T-helper 2 cell (primary cell): ENCODE measurements around the gene PRKG1.

ENCODE experiments used
- DNase-seq, 5 experiments: peaks; one replicate each; pipeline versions ENCODE4 v3.0.0 to v3.0.0-alpha.2; 2012 to 2022

Gene PRKG1

GRCh38 chr10:52308251-52309031 lies 1234.2 kb downstream of the PRKG1 start:
- DNase-seq, result peak in 1 of 5 experiments; percentile 40

DNA sequence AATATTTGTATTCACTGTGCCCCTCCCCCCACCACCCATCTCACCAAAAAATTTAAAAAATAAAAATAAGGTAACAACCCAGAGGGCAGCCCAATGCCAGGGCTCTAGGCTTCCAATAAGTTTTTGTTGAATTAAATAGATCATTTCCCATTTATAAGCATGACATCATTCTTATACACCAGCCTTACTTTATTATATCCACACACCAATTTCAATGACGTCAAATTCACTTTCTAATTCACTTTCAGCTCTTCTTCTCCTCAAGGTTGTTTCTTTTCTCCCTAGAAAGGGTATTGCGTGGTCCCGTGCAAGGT lies 1238.6 kb downstream of the PRKG1 start:
- DNase-seq, result no peak

DNA sequence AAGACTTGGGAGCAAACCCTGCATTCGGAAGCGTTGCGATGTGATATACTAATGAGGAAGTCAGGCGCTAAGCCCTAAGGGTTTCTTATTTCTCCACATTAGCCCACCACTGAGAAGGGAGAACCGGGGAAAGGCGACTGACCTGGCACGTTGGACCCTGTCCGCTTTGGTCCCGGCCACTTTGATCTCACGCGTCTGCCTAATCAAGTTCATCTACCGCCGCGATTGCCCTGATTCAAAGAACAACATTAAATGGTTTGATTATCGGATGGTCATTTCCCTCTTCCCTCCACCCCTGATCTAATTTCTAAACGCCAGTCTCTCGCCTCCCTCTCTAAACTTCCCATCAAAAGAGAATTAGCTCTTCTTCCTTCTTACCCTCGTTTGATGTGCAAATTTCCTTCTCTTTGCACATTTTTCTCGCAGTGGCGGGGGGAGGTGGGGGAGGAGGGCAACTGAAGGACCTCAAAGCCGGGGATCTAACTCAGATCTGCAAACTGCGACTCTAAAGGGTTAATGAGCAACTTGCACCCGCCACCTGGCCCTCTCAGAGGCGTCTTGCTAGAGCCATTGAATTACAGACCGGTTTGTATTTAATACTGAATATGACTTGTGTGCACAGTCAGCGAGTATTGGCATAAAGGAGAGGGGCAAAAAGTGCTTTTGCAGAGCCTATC lies 1239.1 kb downstream of the PRKG1 start:
- no peak for DNase-seq

- DNase-seq, result peak in 1 of 5 experiments; percentile 27
Observed at GRCh38 chr10:52313933-52314821, 1239.9 kb downstream of the PRKG1 start, which contains the start of gene DKK1. DKK1 (plus strand) TSS chr10:52314281; CDS start chr10:52314435, 154 bp downstream.

DNA sequence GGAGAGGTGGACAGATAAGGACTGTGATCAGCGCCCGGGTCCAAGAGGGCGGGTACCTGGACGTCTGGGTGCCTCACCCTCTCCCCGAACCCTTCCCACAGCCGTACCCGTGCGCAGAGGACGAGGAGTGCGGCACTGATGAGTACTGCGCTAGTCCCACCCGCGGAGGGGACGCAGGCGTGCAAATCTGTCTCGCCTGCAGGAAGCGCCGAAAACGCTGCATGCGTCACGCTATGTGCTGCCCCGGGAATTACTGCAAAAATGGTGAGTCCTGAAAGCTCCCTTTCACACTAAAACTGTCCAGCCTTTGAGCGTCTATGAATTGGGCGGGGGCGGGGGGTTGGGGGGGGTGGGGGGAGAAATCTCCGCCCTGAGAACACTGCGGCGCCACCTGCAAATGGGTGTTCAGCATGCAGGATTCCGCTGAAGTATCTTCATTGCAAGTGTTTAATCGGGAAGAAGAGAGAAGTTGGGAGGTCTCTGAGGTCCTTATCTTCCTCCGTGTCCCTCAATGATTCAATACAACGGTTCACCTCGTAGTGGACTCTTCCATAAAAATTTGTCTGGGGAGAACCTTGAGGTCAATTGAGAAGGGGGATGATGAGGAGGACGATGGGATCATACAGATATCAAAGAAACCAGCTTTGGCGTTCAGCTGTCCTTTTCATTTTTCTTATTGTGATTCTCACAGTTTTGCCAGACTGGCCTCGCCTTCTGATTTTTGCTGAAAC lies 1240.7 kb downstream of the PRKG1 start:
- DNase-seq, result no peak

- no peak for DNase-seq
Observed at GRCh38 chr10:52316001-52316400, 1241.7 kb downstream of the PRKG1 start.

DNA sequence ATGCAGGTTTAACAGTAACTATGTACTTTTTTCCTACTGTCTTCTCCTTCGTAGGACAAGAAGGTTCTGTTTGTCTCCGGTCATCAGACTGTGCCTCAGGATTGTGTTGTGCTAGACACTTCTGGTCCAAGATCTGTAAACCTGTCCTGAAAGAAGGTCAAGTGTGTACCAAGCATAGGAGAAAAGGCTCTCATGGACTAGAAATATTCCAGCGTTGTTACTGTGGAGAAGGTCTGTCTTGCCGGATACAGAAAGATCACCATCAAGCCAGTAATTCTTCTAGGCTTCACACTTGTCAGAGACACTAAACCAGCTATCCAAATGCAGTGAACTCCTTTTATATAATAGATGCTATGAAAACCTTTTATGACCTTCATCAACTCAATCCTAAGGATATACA lies 1242.2 kb downstream of the PRKG1 start:
- no peak for DNase-seq

DNA sequence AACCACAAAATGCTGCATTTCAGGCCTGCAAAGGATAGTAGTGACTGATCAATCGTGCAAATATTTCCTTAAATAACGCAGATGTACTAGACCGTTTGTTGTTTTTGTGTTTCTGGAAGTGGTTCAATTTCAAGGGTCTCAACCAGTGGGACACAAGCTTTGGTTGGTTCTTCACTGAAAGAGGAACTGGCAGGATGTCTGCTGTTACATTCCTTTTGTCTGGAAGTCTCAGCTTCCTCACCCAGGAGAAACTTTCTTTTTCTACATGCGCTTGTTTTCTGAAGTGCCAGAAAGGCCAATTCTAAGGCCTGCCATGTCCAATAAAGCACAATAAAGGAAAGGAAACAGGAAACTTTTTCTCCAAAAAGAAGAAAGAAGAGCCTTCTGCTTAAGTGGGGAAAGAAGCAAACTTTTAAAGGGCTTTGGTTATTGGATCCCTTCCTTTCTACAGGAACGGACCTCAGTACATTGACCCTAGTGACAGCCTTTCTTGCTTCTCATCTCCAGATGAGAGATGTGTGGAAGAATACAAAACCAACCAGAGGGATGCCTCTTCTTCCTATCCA lies 1243.9 kb downstream of the PRKG1 start:
- DNase-seq, result no peak

DNA sequence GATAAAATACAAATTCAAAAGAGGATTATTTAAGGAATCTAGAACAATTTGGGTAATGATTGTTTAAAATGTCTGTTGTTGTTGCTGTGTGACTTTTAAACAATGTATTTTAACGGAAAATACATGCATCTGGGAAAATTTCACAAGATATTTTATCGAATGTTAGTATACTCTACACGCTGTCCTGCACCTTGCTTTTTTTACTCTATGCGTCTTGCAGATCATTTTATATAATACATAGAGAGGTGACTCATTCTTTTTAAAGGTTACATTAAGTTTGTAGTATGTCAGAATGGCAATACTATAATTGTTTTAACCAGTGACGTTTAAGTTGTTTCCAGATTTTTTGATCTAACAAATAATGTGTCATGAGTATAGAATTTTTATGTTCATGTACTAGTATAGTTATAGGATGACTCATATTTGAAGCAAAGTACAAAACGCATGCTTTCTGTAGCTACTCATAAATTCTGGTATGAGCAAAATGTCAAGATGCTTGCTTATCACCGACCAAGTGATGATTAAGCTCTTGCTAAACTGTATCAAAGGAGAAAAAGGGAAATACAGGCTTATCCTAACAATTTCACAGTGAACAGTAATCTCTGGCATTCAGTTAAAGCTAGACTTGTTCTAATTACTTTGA lies 1244.7 kb downstream of the PRKG1 start:
- DNase-seq, result no peak

DNA sequence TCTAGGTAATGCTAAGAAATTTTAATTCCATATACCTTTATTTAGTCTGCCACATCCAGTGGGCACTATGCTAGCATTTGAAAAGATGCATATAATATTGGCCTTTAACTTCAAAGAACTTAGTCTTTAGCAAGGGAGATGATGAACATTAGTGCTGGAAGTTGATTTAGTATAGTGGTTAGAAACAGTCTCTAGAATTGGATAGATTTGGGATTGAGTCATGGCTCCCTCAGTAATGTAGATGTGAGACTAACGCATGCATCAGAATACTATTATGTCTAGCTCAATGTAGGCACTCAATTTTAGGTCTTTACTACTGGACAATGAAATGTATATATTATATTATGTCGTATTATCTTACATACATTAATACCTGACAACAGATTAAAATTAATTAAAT lies 1245.6 kb downstream of the PRKG1 start:
- DNase-seq, result no peak

- no peak for DNase-seq
Observed at GRCh38 chr10:52322323-52322722, 1248.0 kb downstream of the PRKG1 start.

GRCh38 chr10:52322936-52323335 lies 1248.6 kb downstream of the PRKG1 start:
- DNase-seq, result no peak

GRCh38 chr10:52326382-52326781 lies 1252.1 kb downstream of the PRKG1 start:
- no peak for DNase-seq

DNA sequence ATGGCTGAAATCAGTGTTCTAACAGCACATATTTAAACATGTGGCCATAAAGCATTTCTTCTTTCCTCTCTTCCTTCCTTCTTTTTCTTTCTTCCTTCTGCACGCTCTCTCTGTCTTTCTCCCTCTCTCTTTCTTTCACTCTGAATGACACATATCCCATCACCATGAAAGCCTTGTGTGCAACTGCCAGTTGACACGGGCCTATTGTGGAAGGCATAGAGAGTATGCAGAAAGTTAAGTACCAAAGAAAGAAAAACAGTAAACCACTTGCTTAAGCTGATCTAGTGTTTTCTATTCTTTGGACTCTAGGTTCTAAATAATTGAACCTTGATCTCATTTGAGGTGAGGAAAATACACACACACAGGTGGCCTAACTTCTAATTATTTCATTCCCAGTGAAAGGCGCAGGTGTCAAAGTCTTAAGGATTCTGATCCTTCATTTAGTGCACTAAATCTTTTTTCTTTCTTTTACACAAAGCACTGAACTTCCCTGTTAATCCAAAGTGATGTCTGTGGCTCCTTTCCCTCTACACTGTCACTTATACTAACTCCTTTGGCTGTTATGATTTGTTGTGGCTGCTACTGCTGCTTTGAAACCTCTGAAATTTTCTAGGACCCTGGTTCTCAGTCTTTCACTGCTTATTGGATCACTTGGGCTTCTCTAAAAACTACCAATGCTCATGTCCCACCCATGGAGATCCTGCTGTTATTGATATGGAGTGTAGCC lies 1257.5 kb downstream of the PRKG1 start:
- no peak for DNase-seq

DNA sequence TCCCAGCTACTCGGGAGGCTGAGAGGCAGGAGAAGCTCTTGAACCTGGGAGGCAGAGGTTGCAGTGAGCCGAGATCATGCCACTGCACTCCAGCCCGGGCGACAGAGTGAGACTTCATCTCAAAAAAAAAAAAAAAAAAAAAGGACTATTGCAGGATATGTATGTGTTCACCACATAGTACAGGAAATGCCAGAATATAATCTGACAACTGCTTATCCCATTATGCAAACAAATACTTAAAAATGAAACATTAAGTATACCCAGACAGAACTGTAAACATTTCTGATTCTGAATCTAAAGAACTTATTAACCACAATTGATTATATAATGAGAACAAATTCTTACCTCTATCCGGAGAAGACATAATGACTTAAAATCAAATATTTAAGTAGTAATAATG lies 1258.5 kb downstream of the PRKG1 start:
- DNase-seq, result no peak

DNA sequence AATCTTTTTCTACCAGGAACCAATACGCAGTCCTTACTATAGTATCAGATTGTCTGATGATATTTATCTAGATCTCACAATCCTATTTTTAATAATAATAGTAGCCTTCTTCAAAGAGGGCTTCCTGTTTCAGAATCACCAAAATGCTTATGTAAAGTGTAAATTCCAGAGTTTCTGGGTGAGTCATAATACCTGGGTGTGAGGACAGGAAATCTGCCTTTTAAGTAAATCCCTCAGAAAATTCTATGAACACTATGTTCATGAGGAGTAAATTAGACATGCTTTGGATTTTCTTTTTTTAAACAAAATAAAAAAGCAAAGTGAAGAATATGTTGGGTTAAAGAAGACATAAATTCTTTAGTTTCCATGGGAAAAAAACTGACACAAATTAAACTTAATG lies 1260.3 kb downstream of the PRKG1 start:
- DNase-seq, result no peak

DNA sequence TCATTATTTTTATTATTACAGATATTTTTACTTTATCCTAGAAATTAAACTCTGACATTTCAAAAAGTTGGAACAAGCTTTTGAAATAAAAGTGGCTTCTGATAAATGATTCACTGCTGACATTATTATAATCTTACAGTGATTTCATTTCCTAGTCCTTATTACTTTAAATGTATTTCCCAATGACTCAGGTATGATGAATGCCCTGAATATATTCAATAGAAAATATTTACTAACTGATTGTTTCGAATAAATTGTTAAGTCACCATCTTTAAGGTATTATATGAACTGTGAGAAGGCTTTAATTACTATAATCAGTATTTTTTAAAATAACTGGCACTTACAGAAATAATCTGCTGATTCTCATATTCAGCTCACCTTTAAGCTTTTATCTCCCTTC lies 1261.4 kb downstream of the PRKG1 start:
- no peak for DNase-seq

- no peak for DNase-seq
Observed at GRCh38 chr10:52337225-52337624, 1262.9 kb downstream of the PRKG1 start.

- DNase-seq, result no peak
Observed at GRCh38 chr10:52343439-52343838, 1269.2 kb downstream of the PRKG1 start.

DNA sequence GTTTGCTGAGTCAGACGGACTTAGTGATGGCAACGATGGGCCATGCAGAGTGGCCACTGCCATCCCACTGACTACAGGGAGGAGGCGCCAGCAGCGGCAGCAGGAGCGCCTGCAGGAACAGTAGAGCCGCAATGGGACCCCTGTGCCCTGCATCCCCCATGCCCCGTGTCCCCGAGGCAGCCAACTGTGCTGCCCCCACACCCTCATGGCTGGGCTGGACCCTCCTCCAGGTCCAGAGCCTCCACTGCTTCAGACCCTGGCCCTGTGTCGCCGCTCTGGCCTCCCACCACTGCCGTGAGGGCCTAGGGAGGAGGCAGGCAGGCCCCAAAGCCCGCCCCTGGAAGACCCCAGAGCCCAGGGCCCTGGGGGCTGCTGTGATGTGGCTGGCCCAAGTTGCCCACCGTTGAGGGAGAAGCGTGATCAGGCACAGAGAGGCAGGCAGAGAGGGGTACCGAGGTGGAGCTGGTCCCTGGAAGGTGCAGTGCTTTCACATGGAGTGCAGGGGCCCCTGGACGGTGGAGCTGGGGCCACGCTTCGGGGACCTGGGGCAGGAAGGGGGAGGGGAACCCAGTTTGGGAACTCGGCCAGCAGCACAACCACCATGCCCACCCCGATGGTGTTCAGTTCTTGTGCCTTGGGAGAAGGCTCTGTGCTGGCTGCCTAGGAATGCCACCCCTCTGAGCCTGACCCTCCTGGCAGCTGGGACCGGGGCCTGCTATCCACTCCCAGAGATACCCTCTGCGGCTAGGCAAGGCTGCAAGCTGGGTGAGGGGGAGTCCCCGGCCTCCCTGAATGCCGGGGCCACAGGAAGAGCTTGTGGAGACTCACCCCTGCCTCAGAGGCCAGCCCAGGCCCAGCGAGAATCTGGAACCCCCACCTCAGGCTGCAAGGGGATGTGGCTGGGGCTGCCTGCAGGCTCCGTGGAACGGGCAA lies 1272.4 kb downstream of the PRKG1 start:
- no peak for DNase-seq
